ENCODE data around the gene ZFC3H1. TPM values are rescaled to one million over a fixed set of nuclear protein-coding genes. Genes with fewer than 3 reads are reported as not detected.
A peak's percentile ranks its signal among the peaks of the same experiment; 100 is the strongest.

ZFC3H1 gene
- total RNA-seq, 1 experiment from 2014 or later: 48.7 TPM

- Histone ChIP-seq H3K27ac (ENCODE audit: low read depth, low read length, poor library complexity, severe bottlenecking) (peak overlapping the region; percentile 91), H3K27me3 (replicated peaks; ENCODE audit: insufficient read depth, low read depth, low read length, poor library complexity) (no peaks in the 10 kb centered on the region), H3K4me1 (ENCODE audit: insufficient read depth, low read length, poor library complexity, severe bottlenecking) (peaks cover 13% of the 10 kb centered on the region), H3K4me3 (ENCODE audit: low read depth, low read length, poor library complexity, severe bottlenecking) (peak overlapping the region; percentile 80), H3K36me3 (ENCODE audit: insufficient read depth, low read length, poor library complexity, severe bottlenecking) (peaks cover 31% of the 10 kb centered on the region), H3K9me3 (ENCODE audit: low read depth, low read length, poor library complexity, severe bottlenecking) (no peaks in the 10 kb centered on the region)
- BruUV-seq (replicated peaks): no TSS peak
- ChIA-PET CTCF (interaction anchor here (1.0 kb wide), 1 partner anchor 85 kb away, joined by 5 read pairs; no protein-coding TSS in a partner anchor), POLR2A (ENCODE audit: low non-redundant PET) (no interaction called here)
- TF ChIP-seq CTCF (conservative IDR thresholded peaks at IDR 0.05; ENCODE audit: low read depth, low read length) (no peak), EZH2 (IDR thresholded peaks at IDR 0.05; ENCODE audit: borderline replicate concordance, low read depth, low read length, poor library complexity, severe bottlenecking) (no peak)
- intact Hi-C loops (cut with micrococcal nuclease; ENCODE audit: unreplicated experiment): no loop called here
- no peak for DNase-seq (ENCODE audit: low spot score)
These were observed 1.6 kb downstream of the ZFC3H1 start for GRCh38 chr12:71661977-71662530.

GRCh38 chr12:71656740-71657139 is 6.9 kb downstream of the ZFC3H1 start:
- Histone ChIP-seq H3K4me1 (ENCODE audit: insufficient read depth, low read length, poor library complexity, severe bottlenecking) (peaks cover 9% of the 10 kb centered on the region), H3K27me3 (replicated peaks; ENCODE audit: insufficient read depth, low read depth, low read length, poor library complexity) (no peaks in the 10 kb centered on the region), H3K36me3 (ENCODE audit: insufficient read depth, low read length, poor library complexity, severe bottlenecking) (peaks cover 80% of the 10 kb centered on the region), H3K9me3 (ENCODE audit: low read depth, low read length, poor library complexity, severe bottlenecking) (peaks cover 17% of the 10 kb centered on the region), H3K27ac (ENCODE audit: low read depth, low read length, poor library complexity, severe bottlenecking) (no peak overlapping the region), H3K4me3 (ENCODE audit: low read depth, low read length, poor library complexity, severe bottlenecking) (no peak overlapping the region)
- CTCF ChIA-PET: no interaction called here
- BruUV-seq (replicated peaks): no TSS peak
- DNase-seq (ENCODE audit: low spot score): no peak
- TF ChIP-seq CTCF (conservative IDR thresholded peaks at IDR 0.05; ENCODE audit: low read depth, low read length) (no peak), EZH2 (IDR thresholded peaks at IDR 0.05; ENCODE audit: borderline replicate concordance, low read depth, low read length, poor library complexity, severe bottlenecking) (no peak)
- intact Hi-C loops (cut with micrococcal nuclease; ENCODE audit: unreplicated experiment): no loop called here
- POLR2A ChIA-PET (ENCODE audit: low non-redundant PET): interaction anchor here (0.5 kb wide), 1 partner anchor 440 kb away, joined by 4 read pairs; no protein-coding TSS in a partner anchor

- CTCF ChIA-PET: no interaction called here
- H3K27me3 ChIP-seq (replicated peaks; ENCODE audit: insufficient read depth, low read depth, low read length, poor library complexity): no peaks in the 10 kb centered on the region
- no peak for TF ChIP-seq EZH2 (IDR thresholded peaks at IDR 0.05; ENCODE audit: borderline replicate concordance, low read depth, low read length, poor library complexity, severe bottlenecking)
- no peak for TF ChIP-seq CTCF (conservative IDR thresholded peaks at IDR 0.05; ENCODE audit: low read depth, low read length)
- H3K4me1 ChIP-seq (ENCODE audit: insufficient read depth, low read length, poor library complexity, severe bottlenecking): peaks cover 4% of the 10 kb centered on the region
- no peak for DNase-seq (ENCODE audit: low spot score)
- H3K4me3 ChIP-seq (ENCODE audit: low read depth, low read length, poor library complexity, severe bottlenecking): no peak overlapping the region
- BruUV-seq (replicated peaks): no TSS peak
- H3K27ac ChIP-seq (ENCODE audit: low read depth, low read length, poor library complexity, severe bottlenecking): no peak overlapping the region
- H3K36me3 ChIP-seq (ENCODE audit: insufficient read depth, low read length, poor library complexity, severe bottlenecking): peaks cover 80% of the 10 kb centered on the region
- intact Hi-C loops (cut with micrococcal nuclease; ENCODE audit: unreplicated experiment): no loop called here
- H3K9me3 ChIP-seq (ENCODE audit: low read depth, low read length, poor library complexity, severe bottlenecking): peaks cover 17% of the 10 kb centered on the region
- POLR2A ChIA-PET (ENCODE audit: low non-redundant PET): no interaction called here
These were observed 7.7 kb downstream of the ZFC3H1 start for GRCh38 chr12:71655907-71656306.
